A549 (cell line): Measurements from ENCODE around the gene ABCC2. TPM values are rescaled to one million over a fixed set of nuclear protein-coding genes. Genes with fewer than 3 reads are reported as not detected.

Experiments
- ATAC-seq, 2 experiments: fragments of 200-7000 bp in 1 of 2; fragments of >200 bp in 1 of 2; cut with Nextera tagmentation in 1 of 2; cut with Tn5 transposase in 1 of 2; 3 replicates each; pipeline versions ENCODE4 v1.8.0 to v1.9.1; 2018 to 2020; ENCODE audit warnings: mild to moderate bottlenecking in 1 of 2, moderate library complexity in 1 of 2
- CTCF ChIA-PET: fragments of 300-600 bp; sonication (Branson Sonifier 250); formaldehyde crosslinking; extraction: SDS; loops from one replicate; lab custom pipeline; 2021; ENCODE audit warnings: antibody characterized with exemption, inconsistent platforms; lab: Yijun Ruan, JAX
- POLR2A ChIA-PET: fragments of 350-600 bp; formaldehyde crosslinking; extraction: SDS; loops from one replicate; lab custom pipeline; 2021; ENCODE audit warnings: antibody characterized with exemption, inconsistent platforms; lab: Yijun Ruan, JAX
- DNase-seq, 2 experiments: peaks; one replicate each; pipeline versions ENCODE4 v3.0.0 to v3.0.0-alpha.2; 2011 to 2016; ENCODE audit warnings: low read depth in 1 of 2, low spot score in 1 of 2
- FAIRE-seq: peaks from 2 replicates; lab custom pipeline; 2011; peaks lifted over from hg19 to GRCh38; lab: Jason Lieb, UNC
- H3K27ac ChIP-seq, 2 experiments: fragments of >200 bp; sonication (Bioruptor Twin); formaldehyde crosslinking; 3 replicates each; pipeline ENCODE4 v1.5.1; 2016 to 2017
- H3K4me1 ChIP-seq: fragments of >200 bp; sonication (Bioruptor Twin); formaldehyde crosslinking; 3 replicates; pipeline ENCODE4 v1.6.1; 2016
- H3K4me2 ChIP-seq: fragments of >200 bp; sonication (Bioruptor Twin); formaldehyde crosslinking; 3 replicates; pipeline ENCODE4 v1.6.1; 2016
- H3K4me3 ChIP-seq: fragments of >200 bp; sonication (Bioruptor Twin); formaldehyde crosslinking; 3 replicates; pipeline ENCODE4 v1.5.1; 2016
- H3K9me3 ChIP-seq: fragments of >200 bp; sonication (Bioruptor Twin); formaldehyde crosslinking; 3 replicates; pipeline ENCODE4 v1.6.1; 2016
- CBX8 ChIP-seq: fragments of 200-600 bp; sonication (generic); IDR thresholded peaks from 2 replicates; pipeline ENCODE4 v1.6.1; 2016
- CHD4 ChIP-seq: fragments of 200-600 bp; sonication (generic); IDR thresholded peaks from 2 replicates; pipeline ENCODE4 v1.6.1; 2016; ENCODE audit warnings: antibody characterized with exemption, mild to moderate bottlenecking, borderline replicate concordance
- EHF ChIP-seq: fragments of 250-450 bp; sonication (Bioruptor Pico); IDR thresholded peaks from 2 replicates; pipeline ENCODE4 v1.5.0; 2020; ENCODE audit warnings: mild to moderate bottlenecking
- EHMT2 ChIP-seq: fragments of 200-600 bp; sonication (generic); IDR thresholded peaks from 2 replicates; pipeline ENCODE4 v1.6.1; 2016; ENCODE audit warnings: antibody characterized with exemption, low read depth, mild to moderate bottlenecking, moderate library complexity
- EP300 ChIP-seq, 2 experiments: fragments of >200 bp; sonication (Bioruptor Twin); formaldehyde crosslinking; IDR thresholded peaks; 2 replicates in 1 of 2; 3 replicates in 1 of 2; pipeline ENCODE4 v1.6.1; 2016 to 2017
- FOSB ChIP-seq: fragments of 250-450 bp; sonication (Bioruptor Pico); IDR thresholded peaks from 2 replicates; pipeline ENCODE4 v1.5.0; 2020; ENCODE audit warnings: mild to moderate bottlenecking, moderate library complexity
- HDAC2 ChIP-seq: fragments of 200-600 bp; sonication (generic); IDR thresholded peaks from 2 replicates; pipeline ENCODE4 v1.6.1; 2016
- HMGXB4 ChIP-seq: fragments of 250-450 bp; sonication (Bioruptor Pico); IDR thresholded peaks from 2 replicates; pipeline ENCODE4 v1.5.0; 2021; ENCODE audit warnings: mild to moderate bottlenecking, moderate library complexity, borderline replicate concordance
- HOXB5 ChIP-seq: fragments of 250-450 bp; sonication (Bioruptor Pico); IDR thresholded peaks from 2 replicates; pipeline ENCODE4 v1.5.0; 2020; ENCODE audit warnings: mild to moderate bottlenecking, moderate library complexity
- MAFK ChIP-seq: fragments of 450-650 bp; IDR thresholded peaks from 2 replicates; pipeline ENCODE4 v1.6.1; 2014; ENCODE audit not compliant: partially characterized antibody
- NFE2L2 ChIP-seq: fragments of 150-350 bp; conservative IDR thresholded peaks from 2 replicates; pipeline ENCODE4 v1.6.1; 2014; ENCODE audit warnings: low read length
- PBX3 ChIP-seq: IDR thresholded peaks from 2 replicates; pipeline ENCODE4 v1.6.1; 2012
- RAD21 ChIP-seq, 2 experiments: fragments of >200 bp in 1 of 2; sonication (Bioruptor Twin) in 1 of 2; formaldehyde crosslinking in 1 of 2; IDR thresholded peaks in 1 of 2; conservative IDR thresholded peaks in 1 of 2; 2 replicates in 1 of 2; 3 replicates in 1 of 2; pipeline ENCODE4 v1.6.1; 2012 to 2018; ENCODE audit warnings: inconsistent platforms in 1 of 2
- RARB ChIP-seq: fragments of 250-450 bp; sonication (Bioruptor Pico); IDR thresholded peaks from 2 replicates; pipeline ENCODE4 v1.8.0; 2021; ENCODE audit warnings: mild to moderate bottlenecking, moderate library complexity
- RCOR1 ChIP-seq: fragments of 150-350 bp; IDR thresholded peaks from 2 replicates; pipeline ENCODE4 v1.6.1; 2014; ENCODE audit warnings: antibody characterized with exemption, low read length, low read depth
- REST ChIP-seq: fragments of 200-600 bp; sonication (generic); IDR thresholded peaks from 2 replicates; pipeline ENCODE4 v1.6.1; 2016; ENCODE audit warnings: antibody characterized with exemption, mild to moderate bottlenecking, moderate library complexity
- RNF2 ChIP-seq: fragments of 200-600 bp; sonication (generic); IDR thresholded peaks from 2 replicates; pipeline ENCODE4 v1.6.1; 2016; ENCODE audit warnings: low read depth, mild to moderate bottlenecking, antibody characterized with exemption, moderate library complexity, borderline replicate concordance
- SMC3 ChIP-seq: fragments of >200 bp; sonication (Bioruptor Twin); formaldehyde crosslinking; IDR thresholded peaks from 3 replicates; pipeline ENCODE4 v1.6.1; 2018; ENCODE audit warnings: inconsistent platforms
- USF2 ChIP-seq: fragments of 450-650 bp; IDR thresholded peaks from 2 replicates; pipeline ENCODE4 v1.6.1; 2014; ENCODE audit warnings: antibody characterized with exemption
- ZC3H11A ChIP-seq: fragments of 450-650 bp; IDR thresholded peaks from 2 replicates; pipeline ENCODE4 v1.6.1; 2014; ENCODE audit warnings: antibody characterized with exemption, mild to moderate bottlenecking
- WGBS: methylation state at CpG from one replicate; pipeline ENCODE4 v1.1.6; 2017; ENCODE audit errors: missing lambda C conversion rate; 5-methylcytosine and 5-hydroxymethylcytosine counted together
- polyA plus RNA-seq, 4 experiments: library from polyadenylated mRNA; depleted of rRNA in 3 of 4; stranded (reverse); fragments of >200 nt; fragmentation: RNase III in 1 of 4; extraction: RNeasy Plus Mini Kit Qiagen cat#74134 plus additional on column Dnase treatment in 1 of 4; gene quantifications; 2 replicates in 3 of 4; 3 replicates in 1 of 4; pipeline ENCODE4 v1.2.3, GENCODE V29; 2011 to 2017

The ABCC2 gene
- polyA plus RNA-seq, 2 of the 4 experiments (the other 2 are of a cell fraction) = 192 to 369 TPM

- TF ChIP-seq HMGXB4 (CRISPR knock-in tag) (no peak), RNF2 (no peak), HOXB5 (CRISPR knock-in tag) (no peak), ZC3H11A (no peak), PBX3 (no peak), EHMT2 (no peak), RCOR1 (no peak)
These were observed 97.8 kb downstream of the ABCC2 start (continued) for GRCh38 chr10:99880080-99880835.

GRCh38 chr10:99881371-99881770 is 98.9 kb downstream of the ABCC2 start:
- TF ChIP-seq CBX8 (no peak), REST (no peak), RARB (CRISPR knock-in tag) (no peak), EHF (CRISPR knock-in tag) (no peak), EP300 (IDR thresholded peaks at IDR 0.05) (no peak), EHMT2 (no peak), MAFK (no peak), USF2 (no peak), SMC3 (no peak), FOSB (CRISPR knock-in tag) (no peak), NFE2L2 (no peak), HDAC2 (no peak), RAD21 (conservative IDR thresholded peaks at IDR 0.05 in 1 of 2, IDR thresholded peaks at IDR 0.05 in 1 of 2) (no peak), CHD4 (no peak)
- ChIA-PET CTCF (interaction anchor here (1.1 to 3.4 kb wide), 4 partner anchors 12 to 165 kb away, joined by 3 to 11 read pairs (median 6); partner anchors contain the start of gene DNMBP), POLR2A (no interaction called here)
- Histone ChIP-seq H3K4me2 (no peak overlapping the region), H3K4me3 (no peak overlapping the region), H3K27ac (no peak overlapping the region), H3K9me3 (no peaks in the 10 kb centered on the region), H3K4me1 (no peaks in the 10 kb centered on the region)
- DNase-seq (no peak), FAIRE-seq (no peak), ATAC-seq (no peak)
- WGBS = 97% methylated on average over 5 of the region's 5 CpGs
